Lung (tissue), 12 donors: Measurements from ENCODE around the gene GLCE. TPM values are rescaled to one million over a fixed set of nuclear protein-coding genes. Genes with fewer than 3 reads are reported as not detected.

Source experiments
- ATAC-seq: fragments of 200-7000 bp; cut with Tn5 transposase; one replicate; pipeline ENCODE4 v1.9.1; 2020; ENCODE audit warnings: moderate number of reproducible peaks; ENCODE audit not compliant: insufficient read depth, low FRiP score
- DNase-seq, 3 donors: peaks; one replicate each; pipeline ENCODE4 v3.0.0-alpha.2; 2013 to 2017
- H3K27ac ChIP-seq, 2 donors: one replicate each; pipeline ENCODE4 v1.5.1; 2013; ENCODE audit warnings: mild to moderate bottlenecking in 2 of 2, moderate library complexity in 2 of 2, control low read depth in 1 of 2, inconsistent platforms in 1 of 2, low read depth in 1 of 2, low read length in 1 of 2
- H3K27me3 ChIP-seq, 3 donors: one replicate each; pipeline ENCODE4 v1.5.1; 2013; ENCODE audit warnings: low read length in 2 of 3; ENCODE audit not compliant: control insufficient read depth in 3 of 3, insufficient read depth in 3 of 3
- H3K36me3 ChIP-seq, 4 donors: one replicate each; pipeline ENCODE4 v1.5.1; 2013; ENCODE audit warnings: low read length in 4 of 4, mild to moderate bottlenecking in 1 of 4, moderate library complexity in 1 of 4; ENCODE audit not compliant: control insufficient read depth in 4 of 4, insufficient read depth in 4 of 4
- H3K4me1 ChIP-seq, 5 donors: one replicate each; pipeline ENCODE4 v1.5.1; 2013; ENCODE audit warnings: low read length in 5 of 5, mild to moderate bottlenecking in 2 of 5, moderate library complexity in 1 of 5; ENCODE audit not compliant: control insufficient read depth in 5 of 5, insufficient read depth in 5 of 5
- H3K4me3 ChIP-seq: one replicate; pipeline ENCODE4 v1.5.1; 2013; ENCODE audit warnings: mild to moderate bottlenecking, control low read depth, moderate library complexity
- H3K9ac ChIP-seq, 2 donors: one replicate each; pipeline ENCODE4 v1.5.1; 2013; ENCODE audit warnings: low read length in 2 of 2, control low read depth in 1 of 2; ENCODE audit not compliant: insufficient read depth in 1 of 2
- H3K9me3 ChIP-seq, 4 donors: one replicate each; pipeline ENCODE4 v1.5.1; 2013; ENCODE audit warnings: low read length in 3 of 4, mild to moderate bottlenecking in 1 of 4, moderate library complexity in 1 of 4; ENCODE audit not compliant: control insufficient read depth in 4 of 4, insufficient read depth in 3 of 4
- CTCF ChIP-seq: IDR thresholded peaks from 2 replicates; pipeline ENCODE4 v1.5.1; 2012; ENCODE audit warnings: mild to moderate bottlenecking; ENCODE audit errors: control extremely low read depth, extremely low read depth
- WGBS, 2 donors: extraction: QIAGEN DNeasy Blood & Tissue Kit; methylation state at CpG; one replicate each; pipeline ENCODE4 v1.1.7; 2013; 5-methylcytosine and 5-hydroxymethylcytosine counted together
- polyA plus RNA-seq, 2 donors: library from polyadenylated mRNA; stranded (reverse); fragments of 200-250 nt; gene quantifications; one replicate each; pipeline ENCODE4 v1.2.1, GENCODE V29; 2013
- total RNA-seq, 2 donors: library from RNA; depleted of rRNA in 1 of 2; stranded (reverse); fragments of >200 nt in 1 of 2; gene quantifications; one replicate each; pipeline ENCODE4 v1.2.1, GENCODE V29; 2014 to 2021
- donor health status: control.
- donor health status: control.
- donor health status: Bipolar disorder and iron deficiency.
- donor health status: healthy.
- donor health status: DM: yes; HTN: yes; CAD: no.

GLCE gene
- total and polyA plus RNA-seq, 4 donors: 13.5 to 76.7 (median 17.9) TPM

GRCh38 chr15:69141833-69142232 lies 18.6 kb upstream of the GLCE start:
- Histone ChIP-seq H3K9ac (no peak overlapping the region), H3K9me3 (no peaks in the 10 kb centered on the region), H3K36me3 (no peaks in the 10 kb centered on the region), H3K4me1 (peaks cover 0 to 2% (median 0%) of the 10 kb centered on the region in 5 donors), H3K27me3 (no peaks in the 10 kb centered on the region), H3K27ac (no peak overlapping the region), H3K4me3 (no peak overlapping the region)
- WGBS, 2 donors: 77 to 80% methylated on average over 1 of the region's 1 CpG
- ATAC-seq (no peak), DNase-seq (no peak)
- no peak for TF ChIP-seq CTCF

GRCh38 chr15:69143756-69144436 lies 16.5 kb upstream of the GLCE start:
- no peak overlapping the region for H3K9ac ChIP-seq
- no peak for ATAC-seq
- no peak for TF ChIP-seq CTCF
- peaks cover 0 to 2% (median 0%) of the 10 kb centered on the region in 5 donors for H3K4me1 ChIP-seq
- no peaks in the 10 kb centered on the region for H3K27me3 ChIP-seq
- no peaks in the 10 kb centered on the region for H3K36me3 ChIP-seq
- no peak for DNase-seq
- no peak overlapping the region for H3K27ac ChIP-seq
- no peak overlapping the region for H3K4me3 ChIP-seq
- WGBS, 2 donors: 56 to 72% methylated on average over 4 of the region's 4 CpGs
- no peaks in the 10 kb centered on the region for H3K9me3 ChIP-seq

- ATAC-seq: no peak
- WGBS, 2 donors: 84 to 85% methylated on average over 5 of the region's 5 CpGs
- no peak for DNase-seq
- Histone ChIP-seq H3K9ac (no peak overlapping the region), H3K4me3 (no peak overlapping the region), H3K4me1 (peaks cover 0 to 2% (median 0%) of the 10 kb centered on the region in 5 donors), H3K27me3 (no peaks in the 10 kb centered on the region), H3K36me3 (no peaks in the 10 kb centered on the region), H3K9me3 (no peaks in the 10 kb centered on the region), H3K27ac (no peak overlapping the region)
- no peak for TF ChIP-seq CTCF
Measured at GRCh38 chr15:69144530-69144929, 15.9 kb upstream of the GLCE start.

GRCh38 chr15:69145149-69145693 lies 15.2 kb upstream of the GLCE start:
- H3K4me3 ChIP-seq: no peak overlapping the region
- TF ChIP-seq CTCF: no peak
- H3K36me3 ChIP-seq: no peaks in the 10 kb centered on the region
- DNase-seq (no peak), ATAC-seq (no peak)
- 91 to 100% methylated on average over 1 of the region's 1 CpG for WGBS, 2 donors
- H3K4me1 ChIP-seq: peaks cover 0 to 2% (median 0%) of the 10 kb centered on the region in 5 donors
- no peaks in the 10 kb centered on the region for H3K27me3 ChIP-seq
- H3K27ac ChIP-seq: no peak overlapping the region
- no peaks in the 10 kb centered on the region for H3K9me3 ChIP-seq
- no peak overlapping the region for H3K9ac ChIP-seq
